Astrocyte (in vitro differentiated cells and primary cell): ENCODE measurements around the gene NHLRC2.

Experiments
- EZH2 ChIP-seq: IDR thresholded peaks from 2 replicates; pipeline ENCODE4 v1.6.1; 2012; ENCODE audit warnings: mild to moderate bottlenecking, low read length, inconsistent platforms; ENCODE audit not compliant: insufficient read depth
- TF ChIP-seq, protein P1 (sequence below): IDR thresholded peaks from 2 replicates; pipeline ENCODE4 v1.5.1; 2011; ENCODE audit warnings: low read depth, mild to moderate bottlenecking, inconsistent platforms, low read length, moderate library complexity; ENCODE audit not compliant: insufficient read depth

DNA sequence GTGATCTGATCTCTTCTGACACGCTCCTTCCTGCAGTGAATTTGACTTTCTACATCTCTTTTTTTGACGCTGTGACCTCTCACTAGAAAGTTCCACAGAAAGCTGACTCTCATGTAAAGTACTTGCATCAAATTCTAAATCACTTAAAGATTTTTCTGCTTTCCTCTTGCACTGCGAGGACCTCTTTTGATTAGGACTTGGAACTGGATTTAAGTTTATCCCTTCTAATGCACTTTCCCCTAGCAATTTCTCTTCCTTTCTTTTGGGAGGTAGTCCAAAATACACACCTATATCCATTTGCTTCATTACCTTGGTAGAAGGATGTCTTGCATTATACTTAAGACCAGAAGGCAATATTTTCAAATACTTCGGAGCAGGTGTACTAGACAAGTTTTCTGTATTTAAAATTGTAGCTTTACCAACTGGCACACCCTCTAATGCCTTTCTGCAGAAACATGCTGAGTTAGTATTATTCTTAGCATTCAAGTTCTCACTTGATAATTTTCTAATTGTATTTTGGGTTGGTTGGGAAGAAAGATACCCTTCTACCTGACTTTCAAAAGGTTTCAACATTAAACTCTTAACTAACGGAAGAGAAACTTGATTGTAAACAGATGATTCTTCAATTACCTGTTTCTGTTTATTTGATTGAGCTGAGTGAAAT, 5.2 kb upstream of the NHLRC2 start:
- TF ChIP-seq, protein P1, sequence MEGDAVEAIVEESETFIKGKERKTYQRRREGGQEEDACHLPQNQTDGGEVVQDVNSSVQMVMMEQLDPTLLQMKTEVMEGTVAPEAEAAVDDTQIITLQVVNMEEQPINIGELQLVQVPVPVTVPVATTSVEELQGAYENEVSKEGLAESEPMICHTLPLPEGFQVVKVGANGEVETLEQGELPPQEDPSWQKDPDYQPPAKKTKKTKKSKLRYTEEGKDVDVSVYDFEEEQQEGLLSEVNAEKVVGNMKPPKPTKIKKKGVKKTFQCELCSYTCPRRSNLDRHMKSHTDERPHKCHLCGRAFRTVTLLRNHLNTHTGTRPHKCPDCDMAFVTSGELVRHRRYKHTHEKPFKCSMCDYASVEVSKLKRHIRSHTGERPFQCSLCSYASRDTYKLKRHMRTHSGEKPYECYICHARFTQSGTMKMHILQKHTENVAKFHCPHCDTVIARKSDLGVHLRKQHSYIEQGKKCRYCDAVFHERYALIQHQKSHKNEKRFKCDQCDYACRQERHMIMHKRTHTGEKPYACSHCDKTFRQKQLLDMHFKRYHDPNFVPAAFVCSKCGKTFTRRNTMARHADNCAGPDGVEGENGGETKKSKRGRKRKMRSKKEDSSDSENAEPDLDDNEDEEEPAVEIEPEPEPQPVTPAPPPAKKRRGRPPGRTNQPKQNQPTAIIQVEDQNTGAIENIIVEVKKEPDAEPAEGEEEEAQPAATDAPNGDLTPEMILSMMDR = no peak
- no peak for TF ChIP-seq EZH2
